ENCODE measurements around the gene PRPH. TPM values are rescaled to one million over a fixed set of nuclear protein-coding genes. Genes with fewer than 3 reads are reported as not detected.
"Not testable (repeated sequence)": the region's sequence is repeated elsewhere in the genome, so short reads cannot be mapped to it uniquely, and the experiment has no call there.

Gene PRPH
- total RNA-seq, 2 donors from 2014 or later: 0.75 TPM; not detected in 1

DNA sequence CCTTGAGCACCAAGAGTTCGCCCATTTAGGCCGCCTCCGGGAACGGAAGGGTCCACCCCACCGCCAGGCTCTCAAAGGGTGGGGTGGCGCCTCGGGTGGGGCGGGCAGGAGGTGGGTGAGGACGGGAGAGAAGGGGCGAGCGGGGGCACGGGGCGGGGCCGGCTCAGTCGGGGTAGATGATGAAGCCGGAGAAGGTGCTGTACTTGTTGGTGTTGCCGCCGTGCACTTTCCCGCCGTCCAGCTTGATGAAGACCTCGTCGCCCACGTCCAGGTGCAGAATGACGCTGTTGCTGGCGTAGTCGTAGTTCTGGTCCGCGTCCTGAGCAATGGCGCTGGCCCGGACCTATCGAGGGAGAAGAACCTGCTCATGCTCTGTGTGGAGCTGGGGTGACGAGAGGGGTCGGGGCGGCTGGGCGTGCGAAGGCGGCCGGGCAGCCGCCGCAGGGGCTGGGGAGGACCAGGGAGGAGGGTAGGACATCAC is 38.0 kb downstream of the PRPH start:
- Histone ChIP-seq H3K4me3 (peak overlapping the region in 1 of 2 donors; percentile 17), H3K27me3 (peaks cover 21 to 25% of the 10 kb centered on the region in 2 donors), H3K36me3 (no peaks in the 10 kb centered on the region), H3K27ac (no peak overlapping the region), H3K4me1 (peaks cover 0 to 21% of the 10 kb centered on the region in 2 donors), H3K9me3 (no peaks in the 10 kb centered on the region)
- DNase-seq (ENCODE audit: low spot score): no peak
- TF ChIP-seq, protein P1, sequence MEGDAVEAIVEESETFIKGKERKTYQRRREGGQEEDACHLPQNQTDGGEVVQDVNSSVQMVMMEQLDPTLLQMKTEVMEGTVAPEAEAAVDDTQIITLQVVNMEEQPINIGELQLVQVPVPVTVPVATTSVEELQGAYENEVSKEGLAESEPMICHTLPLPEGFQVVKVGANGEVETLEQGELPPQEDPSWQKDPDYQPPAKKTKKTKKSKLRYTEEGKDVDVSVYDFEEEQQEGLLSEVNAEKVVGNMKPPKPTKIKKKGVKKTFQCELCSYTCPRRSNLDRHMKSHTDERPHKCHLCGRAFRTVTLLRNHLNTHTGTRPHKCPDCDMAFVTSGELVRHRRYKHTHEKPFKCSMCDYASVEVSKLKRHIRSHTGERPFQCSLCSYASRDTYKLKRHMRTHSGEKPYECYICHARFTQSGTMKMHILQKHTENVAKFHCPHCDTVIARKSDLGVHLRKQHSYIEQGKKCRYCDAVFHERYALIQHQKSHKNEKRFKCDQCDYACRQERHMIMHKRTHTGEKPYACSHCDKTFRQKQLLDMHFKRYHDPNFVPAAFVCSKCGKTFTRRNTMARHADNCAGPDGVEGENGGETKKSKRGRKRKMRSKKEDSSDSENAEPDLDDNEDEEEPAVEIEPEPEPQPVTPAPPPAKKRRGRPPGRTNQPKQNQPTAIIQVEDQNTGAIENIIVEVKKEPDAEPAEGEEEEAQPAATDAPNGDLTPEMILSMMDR (IDR thresholded peaks at IDR 0.05): no peak

DNA sequence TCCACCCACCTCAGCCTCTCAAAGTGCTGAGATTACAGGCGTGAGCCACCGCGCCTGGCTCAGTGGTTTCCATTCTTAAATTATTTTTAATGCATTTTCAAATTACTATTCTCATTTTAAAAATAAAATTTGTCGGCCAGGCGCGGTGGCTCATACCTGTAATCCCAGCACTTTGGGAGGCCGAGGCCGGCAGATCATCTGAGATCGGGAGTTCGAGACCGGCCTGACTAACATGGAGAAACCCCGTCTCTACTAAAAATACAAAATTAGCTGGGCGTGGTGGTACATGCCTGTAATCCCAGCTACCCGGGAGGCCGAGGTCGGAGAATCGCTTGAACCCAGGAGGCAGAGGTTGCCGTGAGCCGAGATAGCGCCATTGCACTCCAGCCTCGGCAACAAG is 38.8 kb downstream of the PRPH start:
- H3K9me3 ChIP-seq; DNase-seq (ENCODE audit: low spot score); H3K4me3 ChIP-seq; H3K36me3 ChIP-seq; H3K27ac ChIP-seq: not testable (repeated sequence)
- H3K27me3 ChIP-seq: peaks cover 21 to 25% of the 10 kb centered on the region in 2 donors
- H3K4me1 ChIP-seq: peaks cover 0 to 21% of the 10 kb centered on the region in 2 donors

DNA sequence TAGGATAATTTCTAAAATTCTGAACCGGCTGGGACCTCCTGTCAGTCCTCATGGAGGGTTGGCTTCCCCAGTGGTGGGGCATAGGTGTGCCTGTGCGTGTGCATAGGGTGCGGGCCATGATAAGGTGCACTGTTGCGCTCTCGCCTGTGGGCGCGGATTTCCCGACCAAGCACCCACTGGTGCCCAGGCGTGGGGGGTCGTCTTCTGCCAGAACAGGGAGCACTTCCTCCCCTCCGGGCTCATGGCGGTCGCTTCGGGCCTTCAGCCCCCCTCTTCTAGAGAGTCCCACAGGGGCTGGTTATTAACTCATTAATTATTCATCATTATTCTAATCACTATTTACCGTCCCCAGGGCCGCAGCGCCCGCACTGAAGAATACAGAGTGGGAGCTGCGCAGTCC is 39.3 kb downstream of the PRPH start:
- Histone ChIP-seq H3K27ac (no peak overlapping the region), H3K4me1 (peaks cover 0 to 21% of the 10 kb centered on the region in 2 donors), H3K27me3 (peaks cover 21 to 25% of the 10 kb centered on the region in 2 donors), H3K4me3 (no peak overlapping the region), H3K36me3 (no peaks in the 10 kb centered on the region), H3K9me3 (no peaks in the 10 kb centered on the region)
- TF ChIP-seq, protein P1 (IDR thresholded peaks at IDR 0.05): no peak
- no peak for DNase-seq (ENCODE audit: low spot score)

DNA sequence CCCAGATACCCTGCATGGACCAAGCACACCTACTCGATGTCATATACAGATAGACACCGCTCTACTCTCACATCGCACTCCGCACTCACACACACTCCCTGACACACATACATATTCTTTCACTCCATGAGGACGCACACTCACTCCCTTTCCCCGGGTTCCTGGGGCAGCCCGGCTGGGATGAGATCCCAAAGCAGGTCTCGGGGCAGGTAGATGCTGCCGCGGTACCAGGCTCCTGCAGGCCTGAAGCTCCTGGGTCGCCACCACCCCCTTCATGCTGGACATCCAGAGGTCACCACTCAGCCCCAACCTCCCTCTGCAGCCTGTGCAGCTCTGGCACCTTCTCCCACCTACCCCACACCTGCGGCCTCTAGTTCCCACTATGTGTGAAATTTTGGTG is 39.7 kb downstream of the PRPH start:
- no peak for DNase-seq (ENCODE audit: low spot score)
- peaks cover 21 to 25% of the 10 kb centered on the region in 2 donors for H3K27me3 ChIP-seq
- TF ChIP-seq, protein P1 (IDR thresholded peaks at IDR 0.05): no peak

DNA sequence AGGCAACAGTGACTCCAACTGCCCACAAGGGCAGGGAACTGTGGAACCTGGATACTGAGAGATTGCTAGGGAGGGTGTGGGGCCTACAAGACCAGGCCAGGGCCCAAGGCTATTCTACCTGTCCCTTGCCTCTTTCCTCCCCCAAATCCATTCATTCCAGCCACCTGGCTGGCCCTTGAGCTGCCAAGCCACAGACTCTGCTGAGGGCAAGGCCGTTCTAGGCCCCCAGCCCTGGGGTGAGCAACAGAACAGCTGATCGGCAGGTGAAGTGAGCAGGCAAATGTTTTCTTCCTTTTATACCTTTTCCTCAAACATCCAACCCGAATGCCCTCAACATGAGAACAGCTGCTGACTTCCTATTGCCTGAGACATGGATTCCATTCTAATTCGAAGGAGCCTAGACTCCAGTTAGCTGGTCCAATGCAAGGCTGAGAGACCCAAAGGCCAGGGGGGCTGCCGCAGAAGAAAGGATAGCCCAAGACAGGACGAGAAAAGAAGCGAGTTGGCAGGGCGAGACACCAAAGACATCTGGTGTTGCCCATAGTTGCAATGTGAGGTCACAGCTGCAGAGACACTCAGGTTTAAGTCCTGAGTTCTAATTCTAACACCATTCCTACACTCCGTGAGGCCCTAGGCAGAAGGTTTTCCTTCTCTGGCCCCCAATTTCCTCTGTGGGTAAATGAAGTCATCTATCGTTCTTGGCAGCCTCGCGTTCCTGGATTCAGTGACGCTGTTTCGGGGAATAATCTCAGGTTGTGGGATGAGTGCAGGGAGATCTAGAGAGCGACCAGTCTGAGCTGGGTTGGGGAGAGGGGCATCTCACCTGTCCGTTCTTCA is 40.4 kb downstream of the PRPH start:
- H3K4me1 ChIP-seq: peaks cover 0 to 21% of the 10 kb centered on the region in 2 donors
- H3K27me3 ChIP-seq: peaks cover 21 to 25% of the 10 kb centered on the region in 2 donors
- DNase-seq (ENCODE audit: low spot score): no peak
- no peaks in the 10 kb centered on the region for H3K36me3 ChIP-seq
- H3K4me3 ChIP-seq: no peak overlapping the region
- no peak overlapping the region for H3K27ac ChIP-seq
- H3K9me3 ChIP-seq: no peaks in the 10 kb centered on the region
- TF ChIP-seq, protein P1 (IDR thresholded peaks at IDR 0.05): no peak

More for the DNA sequence above, 39.7 kb downstream of the PRPH start:
- Histone ChIP-seq H3K4me1 (peaks cover 0 to 21% of the 10 kb centered on the region in 2 donors), H3K36me3 (no peaks in the 10 kb centered on the region), H3K9me3 (no peaks in the 10 kb centered on the region), H3K27ac (no peak overlapping the region), H3K4me3 (no peak overlapping the region)

DNA sequence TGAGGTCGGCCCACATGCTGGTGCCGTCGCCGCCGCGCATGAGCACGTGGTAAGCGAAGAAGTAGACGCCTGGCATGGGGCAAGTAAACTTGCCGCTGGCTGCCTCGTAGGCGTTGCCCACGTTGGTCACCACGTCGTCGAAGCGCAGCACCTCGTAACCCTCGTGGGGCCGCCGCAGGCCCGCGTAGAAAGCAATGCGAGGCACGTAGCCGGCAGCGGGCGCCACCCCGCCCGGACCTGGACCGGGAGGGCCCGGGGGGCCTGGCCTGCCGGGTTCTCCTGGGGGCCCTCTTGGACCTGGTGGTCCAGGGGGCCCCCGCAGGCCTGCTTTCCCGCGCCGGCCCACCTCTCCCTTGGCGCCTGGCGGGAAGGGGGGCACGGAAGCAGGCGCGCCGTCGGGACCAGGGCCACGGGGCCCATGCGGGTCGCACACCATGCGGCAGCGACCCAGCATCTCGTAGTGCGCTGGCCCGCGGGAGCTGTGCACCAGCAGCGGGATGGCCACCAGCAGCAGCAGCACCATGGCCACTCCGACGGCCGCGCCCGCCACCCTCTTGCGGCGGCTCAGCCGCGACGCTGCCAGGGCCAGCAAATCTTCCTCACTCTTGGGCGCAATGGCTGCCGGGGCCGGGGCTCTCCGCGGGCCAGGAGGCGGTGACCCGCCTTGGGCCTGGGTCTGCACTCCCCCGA is 41.2 kb downstream of the PRPH start:
- no peak for DNase-seq (ENCODE audit: low spot score)
- Histone ChIP-seq H3K4me1 (peaks cover 0 to 21% of the 10 kb centered on the region in 2 donors), H3K27ac (no peak overlapping the region), H3K4me3 (peak overlapping the region in 1 of 2 donors; percentile 40), H3K9me3 (no peaks in the 10 kb centered on the region), H3K27me3 (peaks cover 21 to 25% of the 10 kb centered on the region in 2 donors), H3K36me3 (no peaks in the 10 kb centered on the region)
- TF ChIP-seq, protein P1 (IDR thresholded peaks at IDR 0.05): no peak

Measured in right atrium auricular region (tissue), 2 donors.